HepG2 (cell line): ENCODE data around the gene S100P. TPM values are rescaled to one million over a fixed set of nuclear protein-coding genes. Genes with fewer than 3 reads are reported as not detected.

ENCODE experiments used
- ATAC-seq: fragments of 200-7000 bp; cut with Tn5 transposase; 3 replicates; pipeline ENCODE4 v1.9.1; 2020; ENCODE audit warnings: mild to moderate bottlenecking, moderate library complexity
- BruUV-seq: library from RNA; stranded (reverse); fragments of 400-500 nt; replicated peaks from 2 replicates; lab custom pipeline; 2021; lab: Mats Ljungman, UMichigan
- CTCF ChIA-PET: fragments of 300-600 bp; formaldehyde crosslinking; extraction: SDS; loops from one replicate; lab custom pipeline; 2021; ENCODE audit warnings: low total read pairs, inconsistent platforms, low intra/inter-chr PET ratio; lab: Yijun Ruan, JAX
- POLR2A ChIA-PET: fragments of 350-600 bp; sonication (Branson Sonifier 250); formaldehyde crosslinking; loops from one replicate; lab custom pipeline; 2020; ENCODE audit warnings: antibody characterized with exemption, inconsistent platforms; lab: Yijun Ruan, JAX
- DNase-seq: peaks from one replicate; pipeline ENCODE4 v3.0.0-alpha.2; 2015; ENCODE audit warnings: low spot score
- FAIRE-seq: peaks from 3 replicates; lab custom pipeline; 2011; peaks lifted over from hg19 to GRCh38; lab: Jason Lieb, UNC
- H2AFZ ChIP-seq: one replicate; pipeline ENCODE4 v1.6.1; 2011; ENCODE audit warnings: low read length, inconsistent platforms
- H3K27ac ChIP-seq: fragments of 300-600 bp; 3 replicates; pipeline ENCODE4 v1.8.0; 2011; ENCODE audit warnings: mixed run types, mild to moderate bottlenecking, mixed read lengths, low read length, inconsistent platforms; ENCODE audit not compliant: insufficient read depth; ENCODE audit errors: extremely low read length
- H3K27me3 ChIP-seq, 2 experiments: fragments of 200-600 bp in 1 of 2; 2 replicates in 1 of 2; 3 replicates in 1 of 2; pipeline versions ENCODE4 v1.6.0 to v1.8.0; 2011; ENCODE audit warnings: low read length in 2 of 2, mild to moderate bottlenecking in 2 of 2, moderate library complexity in 2 of 2, inconsistent platforms in 1 of 2; ENCODE audit not compliant: insufficient read depth in 2 of 2, control insufficient read depth in 1 of 2
- H3K36me3 ChIP-seq, 2 experiments: fragments of 200-600 bp in 1 of 2; replicated peaks in 1 of 2; 2 replicates in 1 of 2; 3 replicates in 1 of 2; pipeline versions ENCODE4 v1.5.1 to v1.8.0; 2011; ENCODE audit warnings: low read length in 2 of 2, inconsistent platforms in 1 of 2; ENCODE audit not compliant: insufficient read depth in 2 of 2, control insufficient read depth in 1 of 2
- H3K4me1 ChIP-seq: 2 replicates; pipeline ENCODE4 v1.5.1; 2012; ENCODE audit warnings: low read length, inconsistent platforms; ENCODE audit not compliant: insufficient read depth
- H3K4me2 ChIP-seq: 2 replicates; pipeline ENCODE4 v1.6.0; 2011; ENCODE audit warnings: low read depth, low read length, inconsistent platforms
- H3K4me3 ChIP-seq, 3 experiments: fragments of 200-600 bp in 1 of 3; sonication (generic), shearing (Covaris generic) in 1 of 3; replicated peaks in 1 of 3; 2 replicates each; pipeline ENCODE4 v1.5.1; 2011 to 2016; ENCODE audit warnings: low read length in 3 of 3, inconsistent platforms in 2 of 3, low read depth in 2 of 3, mild to moderate bottlenecking in 2 of 3, control low read depth in 1 of 3, mixed read lengths in 1 of 3; ENCODE audit not compliant: insufficient read depth in 1 of 3
- H3K79me2 ChIP-seq: one replicate; pipeline ENCODE4 v1.6.1; 2011; ENCODE audit warnings: low read length, inconsistent platforms; ENCODE audit not compliant: insufficient read depth
- H3K9ac ChIP-seq: 2 replicates; pipeline ENCODE4 v1.6.0; 2011; ENCODE audit warnings: mild to moderate bottlenecking, low read depth, low read length, inconsistent platforms; ENCODE audit not compliant: insufficient read depth
- H3K9me3 ChIP-seq: 2 replicates; pipeline ENCODE4 v1.5.1; 2012; ENCODE audit warnings: mild to moderate bottlenecking, low read length
- H4K20me1 ChIP-seq: 2 replicates; pipeline ENCODE4 v1.6.0; 2011; ENCODE audit warnings: inconsistent platforms, mild to moderate bottlenecking, low read length, moderate library complexity; ENCODE audit not compliant: insufficient read depth
- ARNT2 ChIP-seq: sonication (generic); formaldehyde crosslinking; IDR thresholded peaks from 2 replicates; pipeline ENCODE4 v1.8.0; 2022; ENCODE audit warnings: mild to moderate bottlenecking, low read depth, missing genetic modification reagents, moderate library complexity
- CBFB ChIP-seq: sonication (generic); formaldehyde crosslinking; IDR thresholded peaks from 2 replicates; pipeline ENCODE4 v1.4.0; 2020; ENCODE audit warnings: missing genetic modification reagents
- MAF1 ChIP-seq: sonication (generic); formaldehyde crosslinking; IDR thresholded peaks from 2 replicates; pipeline ENCODE4 v1.5.0; 2020; ENCODE audit warnings: missing genetic modification reagents, borderline replicate concordance
- NFIB ChIP-seq: sonication (generic); formaldehyde crosslinking; IDR thresholded peaks from 2 replicates; pipeline ENCODE4 v1.9.0; 2021; ENCODE audit warnings: missing genetic modification reagents, mild to moderate bottlenecking, borderline replicate concordance
- PHF20 ChIP-seq: sonication (generic); formaldehyde crosslinking; IDR thresholded peaks from 2 replicates; pipeline ENCODE4 v1.5.0; 2020; ENCODE audit warnings: mild to moderate bottlenecking, missing genetic modification reagents
- RARG ChIP-seq: sonication (generic); formaldehyde crosslinking; IDR thresholded peaks from 2 replicates; pipeline ENCODE4 v1.4.0; 2020; ENCODE audit warnings: low read depth, mild to moderate bottlenecking, missing genetic modification reagents
- SALL2 ChIP-seq: sonication (generic); formaldehyde crosslinking; IDR thresholded peaks from 2 replicates; pipeline ENCODE4 v1.8.1; 2023; ENCODE audit warnings: mild to moderate bottlenecking, missing genetic modification reagents, inconsistent platforms
- TFAP4 ChIP-seq: sonication (generic); IDR thresholded peaks from 2 replicates; pipeline ENCODE4 v1.6.1; 2016; ENCODE audit warnings: low read depth, borderline replicate concordance
- USF2 ChIP-seq, 2 experiments: sonication (generic) in 1 of 2; formaldehyde crosslinking in 1 of 2; IDR thresholded peaks; 2 replicates each; pipeline versions ENCODE4 v1.5.1 to v1.6.1; 2011 to 2020; ENCODE audit warnings: borderline replicate concordance in 1 of 2, low read depth in 1 of 2, low read length in 1 of 2, mild to moderate bottlenecking in 1 of 2, missing genetic modification reagents in 1 of 2, moderate library complexity in 1 of 2
- ZBTB42 ChIP-seq: sonication (generic); formaldehyde crosslinking; IDR thresholded peaks from 2 replicates; pipeline ENCODE4 v1.5.0; 2020; ENCODE audit warnings: mild to moderate bottlenecking, missing genetic modification reagents
- ZKSCAN1 ChIP-seq: fragments of 150-350 bp; IDR thresholded peaks from 2 replicates; pipeline ENCODE4 v1.6.1; 2014; ENCODE audit warnings: low read length
- ZNF281 ChIP-seq: sonication (generic); formaldehyde crosslinking; IDR thresholded peaks from 2 replicates; pipeline ENCODE4 v1.4.0; 2020; ENCODE audit warnings: missing genetic modification reagents, borderline replicate concordance
- ZNF572 ChIP-seq: sonication (generic); formaldehyde crosslinking; IDR thresholded peaks from 2 replicates; pipeline ENCODE4 v1.5.1; 2020; ENCODE audit warnings: mild to moderate bottlenecking, missing genetic modification reagents
- ZNF652 ChIP-seq: IDR thresholded peaks from 2 replicates; pipeline ENCODE4 v1.6.1; 2016; ENCODE audit warnings: low read depth, borderline replicate concordance
- ZNF775 ChIP-seq: sonication (generic); formaldehyde crosslinking; IDR thresholded peaks from 2 replicates; pipeline ENCODE4 v1.4.0; 2020; ENCODE audit warnings: missing genetic modification reagents, mild to moderate bottlenecking, moderate library complexity, borderline replicate concordance
- WGBS: methylation state at CpG from one replicate; pipeline ENCODE4 v1.1.6; 2017; ENCODE audit warnings: low lambda C conversion rate; 5-methylcytosine and 5-hydroxymethylcytosine counted together
- in situ Hi-C: cut with HindIII; loops from 2 replicates; pipeline ENCODE4 v1.10.0; 2017; ENCODE audit warnings: low pct_unique_long_range_greater_than_20kb; ENCODE audit not compliant: extremely low pct_ligation_motif_present
- intact Hi-C: fragments of 100-400 bp; cut with micrococcal nuclease; formaldehyde crosslinking; loops from one replicate; pipeline ENCODE4 v1.10.0; 2022; ENCODE audit not compliant: unreplicated experiment
- polyA plus RNA-seq, 8 experiments: library from polyadenylated mRNA; depleted of rRNA in 3 of 8; stranded (reverse) in 7 of 8; unstranded in 1 of 8; fragments of >200 nt; fragmentation: Illumina TruSeq in 4 of 8; extraction: Trizol in 4 of 8; gene quantifications; 2 replicates each; pipeline versions ENCODE4 v1.2.1 to v1.2.3, GENCODE V29; 2011 to 2016; ENCODE audit warnings: low read depth in 4 of 8, missing spikeins in 1 of 8, mixed read lengths in 1 of 8; ENCODE audit not compliant: insufficient read depth in 1 of 8
- total RNA-seq, 5 experiments: library from RNA; depleted of rRNA; stranded (reverse); fragments of >200 nt; fragmentation: Illumina TruSeq; extraction: Trizol; gene quantifications; 2 replicates each; pipeline ENCODE4 v1.2.3, GENCODE V29; 2016; ENCODE audit warnings: low read depth in 1 of 5
- TF ChIP-seq, protein P1 (sequence below), 2 experiments: fragments of 450-650 bp in 1 of 2; sonication (generic) in 1 of 2; formaldehyde crosslinking; IDR thresholded peaks; 2 replicates each; pipeline versions ENCODE4 v1.5.0 to v1.8.0; 2020 to 2022; ENCODE audit warnings: mild to moderate bottlenecking in 1 of 2, missing genetic modification reagents in 1 of 2

Gene S100P
- total and polyA plus RNA-seq, 2 of the 13 experiments (the other 11 are each of a cell fraction or from before 2014, with no cell fraction given) = 278 to 1,649 TPM

DNA sequence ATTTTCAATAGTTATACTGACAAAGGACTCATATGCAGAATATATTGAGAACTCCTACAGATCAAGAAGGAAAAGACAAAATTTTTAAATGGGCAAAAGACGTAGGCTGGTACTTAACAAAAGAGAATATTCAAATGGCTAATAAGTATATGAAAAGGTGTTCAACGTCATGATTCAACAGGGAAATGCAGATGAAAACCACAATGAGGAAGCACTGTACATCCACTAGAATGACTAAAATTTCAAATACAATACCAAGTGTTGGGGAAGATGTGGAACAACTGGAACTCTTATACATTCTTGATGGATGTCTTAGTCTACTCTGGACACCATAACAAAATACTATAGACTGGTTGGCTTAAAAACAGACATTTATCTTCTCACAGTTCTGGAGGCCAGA lies 17.3 kb downstream of the S100P start:
- POLR2A ChIA-PET = interaction anchor here (2.6 kb wide), 1 partner anchor 16 kb away, joined by 25 read pairs; no protein-coding TSS in a partner anchor
- in situ Hi-C loops = no loop called here
- TF ChIP-seq ZNF652 = no peak
- no peak for TF ChIP-seq ZBTB42 (CRISPR knock-in tag)
- TF ChIP-seq ARNT2 (CRISPR knock-in tag) = no peak
- no peak for TF ChIP-seq MAF1 (CRISPR knock-in tag)
- no peak for TF ChIP-seq PHF20 (CRISPR knock-in tag)
- no peak for TF ChIP-seq TFAP4
- TF ChIP-seq ZNF281 (CRISPR knock-in tag) = no peak
- TF ChIP-seq SALL2 (CRISPR knock-in tag) = no peak
- TF ChIP-seq USF2 (IDR thresholded peaks at IDR 0.05; ENCODE audit: low read depth, low read length) = no peak
- TF ChIP-seq USF2 (CRISPR knock-in tag; IDR thresholded peaks at IDR 0.05; ENCODE audit: borderline replicate concordance) = no peak
- no peak for TF ChIP-seq CBFB (CRISPR knock-in tag)
- no peak for TF ChIP-seq NFIB (CRISPR knock-in tag)
- no peak for TF ChIP-seq ZKSCAN1
- no peak for TF ChIP-seq ZNF775 (CRISPR knock-in tag)
- no peak for TF ChIP-seq ZNF572
- TF ChIP-seq RARG (CRISPR knock-in tag) = no peak
- TF ChIP-seq, protein P1, sequence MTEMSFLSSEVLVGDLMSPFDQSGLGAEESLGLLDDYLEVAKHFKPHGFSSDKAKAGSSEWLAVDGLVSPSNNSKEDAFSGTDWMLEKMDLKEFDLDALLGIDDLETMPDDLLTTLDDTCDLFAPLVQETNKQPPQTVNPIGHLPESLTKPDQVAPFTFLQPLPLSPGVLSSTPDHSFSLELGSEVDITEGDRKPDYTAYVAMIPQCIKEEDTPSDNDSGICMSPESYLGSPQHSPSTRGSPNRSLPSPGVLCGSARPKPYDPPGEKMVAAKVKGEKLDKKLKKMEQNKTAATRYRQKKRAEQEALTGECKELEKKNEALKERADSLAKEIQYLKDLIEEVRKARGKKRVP (CRISPR knock-in tag; IDR thresholded peaks at IDR 0.05) = no peak

More for the DNA sequence above, 17.3 kb downstream of the S100P start:
- FAIRE-seq (no peak), ATAC-seq (no peak), DNase-seq (no peak)
- Histone ChIP-seq H2AFZ (no peak overlapping the region), H3K36me3 (no peaks in the 10 kb centered on the region; a peak in 1 of 5 replicates), H3K4me1 (peaks cover 47% of the 10 kb centered on the region), H4K20me1 (peaks cover 12% of the 10 kb centered on the region; the same call in 1 of the 2 replicates), H3K9me3 (no peaks in the 10 kb centered on the region), H3K27ac (no peak overlapping the region), H3K4me3 (no peak overlapping the region), H3K27me3 (peaks cover 0 to 6% of the 10 kb centered on the region in 2 experiments; a peak in 1 of 5 replicates), H3K4me2 (no peak overlapping the region), H3K79me2 (peaks cover 37% of the 10 kb centered on the region), H3K9ac (no peak overlapping the region)
- WGBS = 75% methylated on average over 2 of the region's 2 CpGs
- no TSS peak for BruUV-seq
- intact Hi-C loops = loop anchor here (1.0 kb wide), 1 partner anchor 38 kb away; no protein-coding TSS in a partner anchor
- CTCF ChIA-PET = no interaction called here
